GM12878 (cell line): ENCODE measurements around the gene CXCL13. TPM values are rescaled to one million over a fixed set of nuclear protein-coding genes. Genes with fewer than 3 reads are reported as not detected.

Experiments
- ATAC-seq: fragments of 200-7000 bp; cut with Tn5 transposase; 3 replicates; pipeline ENCODE4 v1.9.1; 2020; ENCODE audit warnings: mild to moderate bottlenecking, moderate library complexity
- BruUV-seq: library from RNA; stranded (reverse); fragments of 400-500 nt; replicated peaks from 2 replicates; lab custom pipeline; 2021; lab: Mats Ljungman, UMichigan
- CTCF ChIA-PET: fragments of 300-600 bp; sonication (Branson Sonifier 250); formaldehyde crosslinking; extraction: SDS; loops from one replicate; lab custom pipeline; 2021; ENCODE audit warnings: inconsistent platforms; lab: Yijun Ruan, JAX
- POLR2A ChIA-PET: fragments of 350-600 bp; formaldehyde crosslinking; extraction: SDS; loops from one replicate; lab custom pipeline; 2021; ENCODE audit warnings: inconsistent platforms; lab: Charles Lee
- RAD21 ChIA-PET: fragments of 300-600 bp; sonication (Branson Sonifier 250); formaldehyde crosslinking; loops from one replicate; lab custom pipeline; 2023; ENCODE audit warnings: antibody characterized with exemption; ENCODE audit not compliant: unreplicated experiment; lab: Charles Lee
- SMC1A ChIA-PET: fragments of 300-600 bp; sonication (Branson Sonifier 250); formaldehyde crosslinking; loops from one replicate; lab custom pipeline; 2023; ENCODE audit not compliant: unreplicated experiment, uncharacterized antibody; lab: Charles Lee
- DNase-seq: peaks from one replicate; pipeline ENCODE4 v3.0.0-alpha.2; 2011; ENCODE audit warnings: low read depth, low spot score
- FAIRE-seq: peaks from 3 replicates; lab custom pipeline; 2011; peaks lifted over from hg19 to GRCh38; lab: Jason Lieb, UNC
- H2AFZ ChIP-seq: 2 replicates; pipeline ENCODE4 v1.6.0; 2011; ENCODE audit warnings: low read depth, low read length, control low read depth; ENCODE audit not compliant: control insufficient read depth
- H3K27ac ChIP-seq: 2 replicates; pipeline ENCODE4 v1.5.1; 2011; ENCODE audit warnings: control low read depth; ENCODE audit not compliant: control insufficient read depth, insufficient read depth
- H3K27me3 ChIP-seq, 2 experiments: replicated peaks in 1 of 2; 2 replicates each; pipeline versions ENCODE4 v1.6.0 to v1.6.1; 2011; ENCODE audit warnings: low read length in 1 of 2; ENCODE audit not compliant: control insufficient read depth in 2 of 2, insufficient read depth in 2 of 2
- H3K36me3 ChIP-seq, 2 experiments: 2 replicates each; pipeline ENCODE4 v1.5.1; 2011; ENCODE audit warnings: low read length in 1 of 2; ENCODE audit not compliant: control insufficient read depth in 2 of 2, insufficient read depth in 2 of 2
- H3K4me1 ChIP-seq: 2 replicates; pipeline ENCODE4 v1.6.1; 2011; ENCODE audit warnings: mild to moderate bottlenecking, low read length, moderate library complexity, mixed read lengths; ENCODE audit not compliant: control insufficient read depth, insufficient read depth
- H3K4me2 ChIP-seq: 2 replicates; pipeline ENCODE4 v1.6.0; 2011; ENCODE audit warnings: control low read depth; ENCODE audit not compliant: control insufficient read depth, insufficient read depth
- H3K4me3 ChIP-seq: fragments of 200-600 bp; sonication (generic); 2 replicates; pipeline ENCODE4 v1.5.1; 2016
- H3K79me2 ChIP-seq: 2 replicates; pipeline ENCODE4 v1.6.0; 2011; ENCODE audit warnings: low read length; ENCODE audit not compliant: control insufficient read depth, insufficient read depth
- H3K9ac ChIP-seq: 2 replicates; pipeline ENCODE4 v1.8.0; 2011; ENCODE audit warnings: low read length, control low read depth, mixed read lengths; ENCODE audit not compliant: control insufficient read depth, insufficient read depth
- H3K9me3 ChIP-seq: replicated peaks from 3 replicates; pipeline ENCODE4 v1.5.1; 2011; ENCODE audit warnings: mild to moderate bottlenecking, low read length; ENCODE audit not compliant: control insufficient read depth, insufficient read depth
- H4K20me1 ChIP-seq: 2 replicates; pipeline ENCODE4 v1.6.0; 2011; ENCODE audit not compliant: control insufficient read depth, insufficient read depth
- CHD4 ChIP-seq: fragments of 200-600 bp; sonication (generic); IDR thresholded peaks from 2 replicates; pipeline ENCODE4 v1.6.1; 2016; ENCODE audit warnings: mild to moderate bottlenecking
- CREM ChIP-seq: IDR thresholded peaks from 2 replicates; pipeline ENCODE4 v1.6.1; 2014; ENCODE audit warnings: antibody characterized with exemption, low read depth
- GATAD2B ChIP-seq: fragments of 450-650 bp; conservative IDR thresholded peaks from 2 replicates; pipeline ENCODE4 v1.6.1; 2017; ENCODE audit warnings: low read depth, mild to moderate bottlenecking, moderate library complexity
- MXI1 ChIP-seq: fragments of 150-350 bp; IDR thresholded peaks from 2 replicates; pipeline ENCODE4 v1.6.1; 2011; ENCODE audit warnings: low read depth, mild to moderate bottlenecking, inconsistent platforms, low read length, improper control_type of control experiment
- PML ChIP-seq: IDR thresholded peaks from 2 replicates; pipeline ENCODE4 v1.6.1; 2012; ENCODE audit warnings: low read length, inconsistent platforms
- RAD21 ChIP-seq: IDR thresholded peaks from 2 replicates; pipeline ENCODE4 v1.6.1; 2011; ENCODE audit warnings: mild to moderate bottlenecking, low read depth, low read length, moderate library complexity; ENCODE audit not compliant: insufficient read depth
- RAD51 ChIP-seq: fragments of 450-650 bp; IDR thresholded peaks from 2 replicates; pipeline ENCODE4 v1.6.1; 2016; ENCODE audit warnings: moderate library complexity, mild to moderate bottlenecking, inconsistent platforms
- RUNX3 ChIP-seq: IDR thresholded peaks from 2 replicates; pipeline ENCODE4 v1.6.1; 2012; ENCODE audit warnings: low read length, inconsistent platforms
- SIN3A ChIP-seq: IDR thresholded peaks from 2 replicates; pipeline ENCODE4 v1.6.1; 2012; ENCODE audit warnings: low read depth, low read length, improper control_type of control experiment
- ZNF274 ChIP-seq: IDR thresholded peaks from one replicate; pipeline ENCODE4 v1.8.0; 2011; ENCODE audit not compliant: insufficient read length, insufficient read depth
- WGBS: methylation state at CpG from one replicate; pipeline ENCODE4 v1.1.6; 2016; ENCODE audit warnings: low lambda C conversion rate; ENCODE audit not compliant: insufficient replicate concordance, insufficient coverage; ENCODE audit errors: missing lambda C conversion rate; 5-methylcytosine and 5-hydroxymethylcytosine counted together
- in situ Hi-C: fragments of 300-500 bp; cut with MboI; formaldehyde crosslinking; loops from 9 replicates; pipeline ENCODE4 v1.14.3; 2018; ENCODE audit warnings: mixed read lengths
- intact Hi-C: fragments of 100-400 bp; cut with micrococcal nuclease; formaldehyde crosslinking; loops from one replicate; pipeline ENCODE4 v1.14.2; 2022; ENCODE audit not compliant: unreplicated experiment
- polyA plus RNA-seq, 11 experiments: library from polyadenylated mRNA; depleted of rRNA in 4 of 11; unstranded in 6 of 11; stranded (reverse) in 5 of 11; fragments of >200 nt; fragmentation: Nextera tagmentation in 4 of 11; fragmentation: Illumina TruSeq in 1 of 11; extraction: Ambion mirVana in 4 of 11; extraction: Trizol in 1 of 11; gene quantifications; 1 replicate in 1 of 11; 2 replicates in 10 of 11; pipeline versions ENCODE4 v1.2.1 to v1.2.3, GENCODE V29; 2011 to 2016; ENCODE audit warnings: inconsistent platforms in 2 of 11, missing spikeins in 2 of 11, low read depth in 1 of 11
- total RNA-seq, 4 experiments: library from RNA; depleted of rRNA in 3 of 4; stranded (reverse); fragments of >200 nt in 3 of 4; fragmentation: Illumina TruSeq in 1 of 4; extraction: Trizol in 1 of 4; gene quantifications; 2 replicates each; pipeline versions ENCODE4 v1.2.1 to v1.2.3, GENCODE V29; 2013 to 2021
- TF ChIP-seq, protein P1 (sequence below): IDR thresholded peaks from 2 replicates; pipeline ENCODE4 v1.6.1; 2012; ENCODE audit warnings: low read depth, low read length, improper control_type of control experiment
- TF ChIP-seq, protein P2 (sequence below): IDR thresholded peaks from 2 replicates; pipeline ENCODE4 v1.6.1; 2012; ENCODE audit warnings: low read depth, low read length, improper control_type of control experiment
- TF ChIP-seq, protein P3 (sequence below): fragments of 450-650 bp; formaldehyde crosslinking; IDR thresholded peaks from 2 replicates; pipeline ENCODE4 v1.4.0; 2020; ENCODE audit warnings: mild to moderate bottlenecking, moderate library complexity

Gene CXCL13
- total and polyA plus RNA-seq, 10 of the 15 experiments (the other 5 are each of a cell fraction or from before 2014, with no cell fraction given), result 0.05 to 0.16 TPM; not detected in 8

DNA sequence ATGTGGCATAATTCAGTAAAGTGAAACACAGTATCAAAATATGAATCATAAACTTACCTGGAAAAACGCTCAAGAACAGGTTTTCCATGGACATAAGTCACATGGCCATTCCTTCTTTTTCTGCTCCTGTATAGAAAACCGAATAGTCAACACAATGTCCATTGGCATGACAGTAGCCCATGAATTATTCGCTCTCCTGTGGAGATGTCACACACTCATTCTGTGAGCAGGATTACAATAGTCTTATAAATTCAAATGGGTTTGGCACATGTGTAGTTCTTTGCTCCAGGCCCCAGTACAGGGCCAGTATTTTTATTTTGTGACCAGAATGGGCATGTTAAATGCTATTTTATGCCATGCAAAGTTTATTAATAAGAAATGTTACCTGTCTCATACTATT lies 15.1 kb upstream of the CXCL13 start:
- ChIA-PET RAD21 (no interaction called here), CTCF (interaction anchor here (3.0 kb wide), 1 partner anchor 11 kb away, joined by 13 read pairs; no protein-coding TSS in a partner anchor), POLR2A (no interaction called here), SMC1A (interaction anchor here (1.2 kb wide), 1 partner anchor 13 kb away, joined by 4 read pairs; no protein-coding TSS in a partner anchor)
- ATAC-seq, result no peak
- Histone ChIP-seq H3K36me3 (no peaks in the 10 kb centered on the region), H3K79me2 (no peaks in the 10 kb centered on the region), H3K9me3 (no peaks in the 10 kb centered on the region), H3K4me1 (peaks cover 13% of the 10 kb centered on the region), H3K9ac (no peak overlapping the region), H4K20me1 (no peaks in the 10 kb centered on the region), H2AFZ (no peak overlapping the region), H3K4me2 (no peak overlapping the region), H3K27ac (no peak overlapping the region), H3K4me3 (no peak overlapping the region), H3K27me3 (no peaks in the 10 kb centered on the region; a peak in 3 of 4 replicates)
- TF ChIP-seq RAD21 (no peak), SIN3A (no peak)
- BruUV-seq, result no TSS peak
- FAIRE-seq, result no peak
- intact Hi-C loops (no loop called here), in situ Hi-C loops (no loop called here)
- 59% methylated on average over 3 of the region's 3 CpGs for WGBS
- DNase-seq, result no peak

DNA sequence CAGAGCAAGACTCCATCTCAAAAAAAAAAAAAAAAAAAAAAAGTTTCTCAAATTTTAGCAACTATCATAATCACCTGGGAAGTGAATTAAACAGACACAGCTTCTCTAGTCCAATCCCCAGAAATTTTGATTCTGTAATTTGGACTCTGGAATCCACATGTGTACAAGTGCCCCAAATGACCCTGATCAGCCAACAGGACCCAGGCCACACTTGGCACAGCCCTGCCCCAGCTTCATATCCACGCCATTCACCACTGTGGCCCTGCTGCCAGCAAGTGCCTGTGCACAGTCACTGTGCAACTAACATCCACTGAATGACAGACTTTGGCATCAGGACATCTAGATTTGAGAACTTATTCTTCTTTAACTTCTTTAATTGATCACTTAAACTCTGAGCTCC lies 14.1 kb upstream of the CXCL13 start:
- no TSS peak for BruUV-seq
- intact Hi-C loops, result no loop called here
- in situ Hi-C loops, result no loop called here
- TF ChIP-seq, protein P1, sequence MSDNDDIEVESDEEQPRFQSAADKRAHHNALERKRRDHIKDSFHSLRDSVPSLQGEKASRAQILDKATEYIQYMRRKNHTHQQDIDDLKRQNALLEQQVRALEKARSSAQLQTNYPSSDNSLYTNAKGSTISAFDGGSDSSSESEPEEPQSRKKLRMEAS, result no peak
- TF ChIP-seq RUNX3 (no peak), GATAD2B (no peak), RAD21 (no peak), CREM (no peak), CHD4 (no peak), RAD51 (no peak), MXI1 (no peak), ZNF274 (no peak), PML (no peak)
- TF ChIP-seq, protein P2, sequence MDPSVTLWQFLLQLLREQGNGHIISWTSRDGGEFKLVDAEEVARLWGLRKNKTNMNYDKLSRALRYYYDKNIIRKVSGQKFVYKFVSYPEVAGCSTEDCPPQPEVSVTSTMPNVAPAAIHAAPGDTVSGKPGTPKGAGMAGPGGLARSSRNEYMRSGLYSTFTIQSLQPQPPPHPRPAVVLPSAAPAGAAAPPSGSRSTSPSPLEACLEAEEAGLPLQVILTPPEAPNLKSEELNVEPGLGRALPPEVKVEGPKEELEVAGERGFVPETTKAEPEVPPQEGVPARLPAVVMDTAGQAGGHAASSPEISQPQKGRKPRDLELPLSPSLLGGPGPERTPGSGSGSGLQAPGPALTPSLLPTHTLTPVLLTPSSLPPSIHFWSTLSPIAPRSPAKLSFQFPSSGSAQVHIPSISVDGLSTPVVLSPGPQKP, result no peak
- TF ChIP-seq, protein P3, sequence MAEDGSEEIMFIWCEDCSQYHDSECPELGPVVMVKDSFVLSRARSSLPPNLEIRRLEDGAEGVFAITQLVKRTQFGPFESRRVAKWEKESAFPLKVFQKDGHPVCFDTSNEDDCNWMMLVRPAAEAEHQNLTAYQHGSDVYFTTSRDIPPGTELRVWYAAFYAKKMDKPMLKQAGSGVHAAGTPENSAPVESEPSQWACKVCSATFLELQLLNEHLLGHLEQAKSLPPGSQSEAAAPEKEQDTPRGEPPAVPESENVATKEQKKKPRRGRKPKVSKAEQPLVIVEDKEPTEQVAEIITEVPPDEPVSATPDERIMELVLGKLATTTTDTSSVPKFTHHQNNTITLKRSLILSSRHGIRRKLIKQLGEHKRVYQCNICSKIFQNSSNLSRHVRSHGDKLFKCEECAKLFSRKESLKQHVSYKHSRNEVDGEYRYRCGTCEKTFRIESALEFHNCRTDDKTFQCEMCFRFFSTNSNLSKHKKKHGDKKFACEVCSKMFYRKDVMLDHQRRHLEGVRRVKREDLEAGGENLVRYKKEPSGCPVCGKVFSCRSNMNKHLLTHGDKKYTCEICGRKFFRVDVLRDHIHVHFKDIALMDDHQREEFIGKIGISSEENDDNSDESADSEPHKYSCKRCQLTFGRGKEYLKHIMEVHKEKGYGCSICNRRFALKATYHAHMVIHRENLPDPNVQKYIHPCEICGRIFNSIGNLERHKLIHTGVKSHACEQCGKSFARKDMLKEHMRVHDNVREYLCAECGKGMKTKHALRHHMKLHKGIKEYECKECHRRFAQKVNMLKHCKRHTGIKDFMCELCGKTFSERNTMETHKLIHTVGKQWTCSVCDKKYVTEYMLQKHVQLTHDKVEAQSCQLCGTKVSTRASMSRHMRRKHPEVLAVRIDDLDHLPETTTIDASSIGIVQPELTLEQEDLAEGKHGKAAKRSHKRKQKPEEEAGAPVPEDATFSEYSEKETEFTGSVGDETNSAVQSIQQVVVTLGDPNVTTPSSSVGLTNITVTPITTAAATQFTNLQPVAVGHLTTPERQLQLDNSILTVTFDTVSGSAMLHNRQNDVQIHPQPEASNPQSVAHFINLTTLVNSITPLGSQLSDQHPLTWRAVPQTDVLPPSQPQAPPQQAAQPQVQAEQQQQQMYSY (CRISPR knock-in tag), result no peak

More for the DNA sequence above, 14.1 kb upstream of the CXCL13 start:
- ChIA-PET CTCF (interaction anchor here (0.7 to 3.0 kb wide), 2 partner anchors 9 to 347 kb away, joined by 3 to 13 read pairs; no protein-coding TSS in a partner anchor), POLR2A (interaction anchor here (0.6 to 0.7 kb wide), 4 partner anchors 202 to 1417 kb away, joined by 3 to 6 read pairs (median 4); no protein-coding TSS in a partner anchor), RAD21 (interaction anchor here (1.6 kb wide), 1 partner anchor 10 kb away, joined by 5 read pairs; no protein-coding TSS in a partner anchor), SMC1A (interaction anchor here (0.9 to 1.1 kb wide), 2 partner anchors 10 to 96 kb away, joined by 3 to 5 read pairs; no protein-coding TSS in a partner anchor)
- H3K9ac ChIP-seq, result no peak overlapping the region
- H4K20me1 ChIP-seq, result no peaks in the 10 kb centered on the region
- ATAC-seq (no peak), FAIRE-seq (no peak), DNase-seq (no peak)
- no peak overlapping the region for H3K4me3 ChIP-seq
- no peaks in the 10 kb centered on the region for H3K9me3 ChIP-seq
- H2AFZ ChIP-seq, result no peak overlapping the region
- H3K27me3 ChIP-seq, result no peaks in the 10 kb centered on the region; a peak in 3 of 4 replicates
- H3K36me3 ChIP-seq, result no peaks in the 10 kb centered on the region
- H3K4me1 ChIP-seq, result peaks cover 8% of the 10 kb centered on the region
- no peak overlapping the region for H3K4me2 ChIP-seq
- H3K27ac ChIP-seq, result no peak overlapping the region
- H3K79me2 ChIP-seq, result no peaks in the 10 kb centered on the region
- WGBS, result 65% methylated on average over 1 of the region's 1 CpG
